SHP77 (cell line): Measurements from ENCODE around the gene XPNPEP2.
A peak's percentile ranks its signal among the peaks of the same experiment; 100 is the strongest.
"Not testable (repeated sequence)": the region's sequence is repeated elsewhere in the genome, so short reads cannot be mapped to it uniquely, and the experiment has no call there.

Experiments used
- DNase-seq, 2 experiments: peaks; one replicate each; lab custom pipeline; 2025; lab: John Stamatoyannopoulos, UW

Gene XPNPEP2

GRCh38 chrX:129719931-129720530, 18.7 kb upstream of the XPNPEP2 start:
- DNase-seq, result no peak

- no peak for DNase-seq
Observed at GRCh38 chrX:129720741-129721140, 18.0 kb upstream of the XPNPEP2 start.

DNA sequence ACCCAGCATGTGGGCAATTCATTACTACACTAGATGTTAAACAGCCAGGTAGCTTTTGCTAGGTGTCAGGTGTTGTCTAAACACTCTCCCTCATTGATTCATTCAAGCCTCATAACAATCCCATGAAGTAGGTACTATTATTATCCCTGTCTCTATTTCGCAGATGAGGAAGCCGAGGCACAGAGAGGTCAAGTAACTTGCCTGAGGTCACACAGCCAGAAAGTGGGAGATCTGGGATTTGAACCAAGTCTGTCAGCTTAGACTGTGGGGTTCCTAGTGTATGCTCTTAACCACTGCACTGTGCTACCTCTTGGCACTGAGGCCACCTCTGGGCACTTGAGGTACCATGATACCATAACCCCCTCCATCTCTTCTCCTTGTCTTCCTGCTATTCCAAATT, 17.4 kb upstream of the XPNPEP2 start:
- no peak for DNase-seq

DNA sequence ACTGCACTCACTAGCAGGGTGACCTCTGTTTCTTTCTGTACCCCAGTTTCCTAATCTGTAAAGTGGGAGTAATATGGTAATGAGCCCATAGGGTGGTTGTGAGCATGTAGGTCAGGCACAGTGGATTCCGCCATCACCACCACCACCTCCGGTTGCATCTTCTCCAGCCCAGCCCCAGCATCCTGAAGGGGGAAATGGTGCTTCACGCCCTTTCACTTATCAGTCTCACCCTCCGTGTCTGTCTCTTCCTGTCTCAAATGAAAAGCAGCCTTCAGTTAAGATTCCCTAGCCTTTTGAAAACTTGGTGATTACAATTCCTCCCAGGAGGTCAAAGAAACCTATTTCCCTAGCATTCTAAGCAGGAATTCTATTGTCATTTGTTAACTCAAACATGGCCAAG, 16.9 kb upstream of the XPNPEP2 start:
- no peak for DNase-seq

DNA sequence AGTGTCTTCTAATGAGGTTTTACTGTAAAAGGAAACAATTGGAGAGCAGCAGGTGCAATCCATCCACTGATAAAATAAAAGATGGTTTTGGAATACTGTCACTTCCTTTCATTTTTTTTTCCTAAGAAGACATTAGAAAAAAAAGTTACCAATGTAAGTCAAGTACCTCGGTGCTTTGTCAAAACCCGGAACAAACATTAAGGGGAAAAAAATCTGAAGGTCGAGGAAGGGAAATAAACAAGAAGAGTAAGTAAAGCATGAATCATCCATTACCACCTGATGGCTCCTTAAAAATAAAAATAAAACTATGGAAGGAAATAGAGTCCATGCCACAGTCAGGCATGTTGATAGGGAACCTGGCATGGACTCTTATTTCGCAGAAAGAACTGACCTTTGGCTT, 15.3 kb upstream of the XPNPEP2 start:
- no peak for DNase-seq

DNA sequence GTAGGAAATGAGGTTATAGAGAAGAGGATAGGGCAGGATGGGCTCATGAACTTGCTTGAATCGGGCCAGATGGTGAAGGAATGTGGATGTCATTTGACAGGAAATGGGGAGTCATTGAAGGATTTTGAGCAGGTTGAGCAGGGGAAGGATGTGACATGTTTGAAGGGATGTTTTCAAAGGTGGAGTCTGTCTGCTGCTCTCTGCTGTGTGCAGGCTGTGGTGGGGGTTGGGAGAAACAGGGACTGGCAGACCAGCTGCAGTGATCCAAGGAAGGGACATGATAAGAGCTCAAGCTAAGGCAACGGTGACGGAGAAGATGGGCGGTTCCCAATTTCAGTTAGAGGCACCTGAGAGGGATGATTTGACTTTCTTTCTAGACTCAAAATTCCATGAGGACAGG, 14.0 kb upstream of the XPNPEP2 start:
- no peak for DNase-seq

DNA sequence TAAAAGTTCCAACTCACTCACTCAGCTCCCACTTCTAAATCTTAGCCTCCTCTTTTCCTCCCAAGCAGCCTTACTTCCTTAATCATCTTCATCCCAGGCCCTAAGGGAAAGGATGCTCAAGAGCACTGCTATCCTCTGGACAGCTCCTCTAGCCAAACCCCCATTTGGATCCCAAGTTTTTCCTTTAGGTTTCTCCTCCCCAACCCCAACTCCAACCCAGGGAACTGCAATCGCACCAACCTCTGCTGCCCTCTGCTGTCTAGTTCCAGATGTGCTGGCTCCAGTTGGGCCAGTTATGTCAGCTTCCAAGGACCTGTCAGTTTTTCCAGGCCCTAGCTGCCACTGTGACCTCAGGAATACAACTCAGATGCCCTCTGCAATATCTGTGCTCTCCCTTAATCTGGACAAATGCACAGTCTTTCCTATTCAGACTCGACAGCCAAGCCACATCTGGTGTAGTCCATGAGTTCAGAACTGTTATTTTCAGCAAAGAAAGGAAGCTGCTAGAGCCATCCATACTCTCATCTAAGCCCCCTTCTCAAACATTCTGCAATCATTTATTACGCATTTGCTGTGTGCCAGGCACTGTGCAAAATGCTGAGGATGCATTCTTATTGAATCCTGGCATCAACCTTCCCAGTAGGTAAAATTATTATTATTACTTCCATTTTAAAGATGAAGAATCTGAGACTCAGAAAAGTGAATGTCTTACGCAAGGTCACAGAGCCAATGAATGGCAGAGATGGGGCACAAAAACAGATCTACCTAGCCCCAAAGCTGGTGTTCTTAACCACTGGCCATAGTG, 12.3 kb upstream of the XPNPEP2 start:
- peak in 1 of 2 experiments; percentile 8 for DNase-seq

- DNase-seq, result no peak
Observed at GRCh38 chrX:129728061-129728460, 10.7 kb upstream of the XPNPEP2 start.

DNA sequence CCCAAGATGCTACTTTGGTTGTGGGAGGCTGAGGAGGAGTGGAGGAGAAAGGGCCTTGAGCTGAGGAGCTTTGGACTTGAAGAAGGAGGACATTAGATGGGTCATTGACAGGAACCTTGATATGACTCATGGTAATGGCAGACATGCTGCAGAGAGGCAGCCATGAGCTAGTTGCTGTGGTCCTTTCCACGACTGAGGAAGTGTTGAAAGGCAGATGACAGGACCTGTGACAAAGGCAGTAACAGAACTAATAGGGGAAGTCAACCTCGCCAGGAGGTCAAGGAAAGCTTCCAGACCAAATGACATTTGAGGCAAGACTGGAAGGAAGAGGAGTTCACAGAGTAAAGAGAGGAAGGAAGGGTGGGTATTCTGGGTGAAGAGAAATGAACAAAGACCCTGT, 7.6 kb upstream of the XPNPEP2 start:
- DNase-seq, result no peak

DNA sequence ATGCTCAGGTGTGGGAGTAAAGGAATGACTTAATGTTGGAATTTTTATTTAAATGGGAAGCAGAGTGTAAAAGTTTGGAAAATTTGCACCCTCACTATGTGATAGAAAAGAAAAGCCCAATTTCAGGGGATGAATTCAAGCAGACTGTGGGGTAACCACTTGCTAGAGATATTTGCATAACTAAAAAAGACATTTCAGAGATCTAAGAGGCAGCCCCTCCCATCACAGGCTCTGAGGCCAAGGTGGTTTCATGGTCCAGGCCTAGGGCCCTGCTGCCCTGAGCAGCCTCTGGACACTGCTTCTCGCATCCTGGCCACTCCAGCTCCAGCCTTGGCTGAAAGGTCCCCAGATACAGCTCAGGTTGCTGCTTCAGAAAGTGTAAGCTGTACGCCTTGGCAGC, 5.9 kb upstream of the XPNPEP2 start:
- DNase-seq, result no peak

- no peak for DNase-seq
Observed at GRCh38 chrX:129733335-129733734, 5.4 kb upstream of the XPNPEP2 start.

GRCh38 chrX:129736491-129736890, 2.3 kb upstream of the XPNPEP2 start:
- no peak for DNase-seq

DNA sequence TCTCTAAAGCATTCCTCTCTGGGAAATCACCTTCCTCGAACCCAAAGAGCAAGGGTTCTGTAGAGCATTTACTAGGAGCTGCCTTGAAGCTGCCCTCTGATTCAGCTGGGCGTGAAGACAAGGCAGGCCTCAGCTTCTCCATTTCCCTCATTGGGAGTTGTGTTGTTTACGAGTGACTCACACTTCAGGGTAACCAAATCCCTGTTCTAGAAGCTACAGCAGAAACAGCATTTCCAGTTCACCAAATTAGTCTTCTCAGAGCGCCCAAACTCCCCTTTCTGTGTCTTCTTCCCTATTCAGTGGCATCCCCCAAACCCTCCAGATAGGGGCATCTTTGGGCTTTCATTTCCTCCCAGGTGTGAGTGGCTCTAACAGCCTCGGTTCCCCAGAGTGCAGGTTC, 863 bp upstream of the XPNPEP2 start:
- DNase-seq, result no peak

- no peak for DNase-seq
Observed at GRCh38 chrX:129739578-129739977, 799 bp downstream of the XPNPEP2 start.

- no peak for DNase-seq
Observed at GRCh38 chrX:129741880-129742758, 3.3 kb downstream of the XPNPEP2 start.

- not testable (repeated sequence) for DNase-seq
Observed at GRCh38 chrX:129742759-129743152, 4.0 kb downstream of the XPNPEP2 start.

DNA sequence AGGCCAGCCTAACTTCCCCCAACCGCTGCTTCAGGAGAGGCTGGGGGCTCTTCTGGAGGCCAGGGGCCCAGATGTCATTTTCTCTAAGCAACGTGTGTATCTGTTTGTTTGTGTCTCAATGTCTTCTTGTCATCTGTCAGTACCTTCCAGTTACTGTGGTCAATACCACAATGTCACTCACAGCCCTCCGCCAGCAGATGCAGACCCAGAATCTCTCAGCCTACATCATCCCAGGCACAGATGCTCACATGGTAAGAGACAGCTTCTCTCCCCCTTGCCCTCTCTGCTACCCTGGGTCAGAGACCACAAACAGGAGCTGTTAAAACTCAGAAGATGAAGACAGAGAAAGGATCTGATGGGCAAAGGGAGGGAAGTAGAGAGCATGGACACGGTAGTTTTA, 5.0 kb downstream of the XPNPEP2 start:
- no peak for DNase-seq

- DNase-seq, result no peak
Observed at GRCh38 chrX:129744861-129745321, 6.1 kb downstream of the XPNPEP2 start.

- no peak for DNase-seq
Observed at GRCh38 chrX:129746557-129747470, 8.0 kb downstream of the XPNPEP2 start.

DNA sequence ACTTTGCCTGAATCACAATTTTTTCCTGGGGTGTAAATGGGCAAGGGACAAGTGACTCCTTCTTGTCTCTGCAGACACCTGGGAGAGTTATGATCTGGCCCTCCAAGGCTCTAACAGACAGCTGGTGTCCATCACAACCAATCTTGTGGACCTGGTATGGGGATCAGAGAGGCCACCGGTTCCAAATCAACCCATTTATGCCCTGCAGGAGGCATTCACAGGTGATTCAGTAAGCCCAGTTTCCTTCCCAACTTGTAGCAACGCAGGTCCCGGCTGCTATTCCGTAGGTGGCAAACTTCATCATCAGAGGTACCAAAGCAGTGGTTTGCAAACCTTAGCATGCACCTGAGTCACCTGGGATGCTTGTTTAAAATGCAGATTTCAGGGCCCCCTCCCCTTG, 8.8 kb downstream of the XPNPEP2 start:
- DNase-seq, result no peak

DNA sequence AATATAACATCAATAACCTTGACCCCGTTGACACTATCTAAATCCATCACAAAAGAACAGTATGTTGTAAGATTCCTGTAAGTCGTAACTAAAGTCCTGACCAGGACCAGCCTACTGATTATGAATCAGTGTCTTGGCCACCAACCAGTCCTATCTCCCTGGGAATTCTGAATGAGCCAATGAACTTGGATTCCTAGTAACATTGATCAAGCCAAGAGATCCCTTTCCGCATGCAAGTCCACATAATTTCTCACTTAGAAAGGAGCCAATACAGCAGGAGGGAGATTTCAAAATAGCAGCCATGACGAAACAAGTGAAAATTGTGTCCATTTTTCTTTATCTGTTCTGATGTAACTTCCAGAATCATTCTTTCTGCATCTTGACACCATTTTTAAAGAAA, 9.5 kb downstream of the XPNPEP2 start:
- no peak for DNase-seq

- DNase-seq, result no peak
Observed at GRCh38 chrX:129749069-129749468, 10.3 kb downstream of the XPNPEP2 start.
